C4-2B (cell line): ENCODE data around the gene STAMBPL1.

ENCODE experiments used
- H3K27ac ChIP-seq: fragments of 450-650 bp; 2 replicates; pipeline ENCODE4 v1.5.1; 2017
- CTCF ChIP-seq: fragments of 450-650 bp; conservative IDR thresholded peaks from 2 replicates; pipeline ENCODE4 v1.5.1; 2017; ENCODE audit warnings: mild to moderate bottlenecking
- ZFX ChIP-seq: fragments of 450-650 bp; IDR thresholded peaks from 2 replicates; pipeline ENCODE4 v1.6.1; 2017

The STAMBPL1 gene

GRCh38 chr10:88933564-88933963 is 53.5 kb downstream of the STAMBPL1 start:
- TF ChIP-seq ZFX (no peak), CTCF (no peak)
- H3K27ac ChIP-seq: no peak overlapping the region

GRCh38 chr10:88934900-88935672 is 55.0 kb downstream of the STAMBPL1 start:
- H3K27ac ChIP-seq: no peak overlapping the region
- TF ChIP-seq CTCF (peak; percentile 83), ZFX (no peak)

- no peak overlapping the region for H3K27ac ChIP-seq
- no peak for TF ChIP-seq ZFX
- TF ChIP-seq CTCF: no peak
Observed at GRCh38 chr10:88936656-88937055, 56.6 kb downstream of the STAMBPL1 start.

- H3K27ac ChIP-seq: no peak overlapping the region
- no peak for TF ChIP-seq ZFX
- no peak for TF ChIP-seq CTCF
Observed at GRCh38 chr10:88938039-88938438, 58.0 kb downstream of the STAMBPL1 start.

GRCh38 chr10:88938938-88939337 is 58.9 kb downstream of the STAMBPL1 start:
- TF ChIP-seq ZFX: no peak
- TF ChIP-seq CTCF: no peak
- H3K27ac ChIP-seq: no peak overlapping the region

GRCh38 chr10:88941026-88941425 is 61.0 kb downstream of the STAMBPL1 start:
- no peak overlapping the region for H3K27ac ChIP-seq
- TF ChIP-seq CTCF: no peak
- no peak for TF ChIP-seq ZFX

- TF ChIP-seq ZFX (no peak), CTCF (no peak)
- H3K27ac ChIP-seq: no peak overlapping the region
Observed at GRCh38 chr10:88943778-88944177, 63.7 kb downstream of the STAMBPL1 start.
